ENCODE data around the gene HDAC4. TPM values are rescaled to one million over a fixed set of nuclear protein-coding genes. Genes with fewer than 3 reads are reported as not detected.
A peak's percentile ranks its signal among the peaks of the same experiment; 100 is the strongest.

HDAC4 gene
- total RNA-seq, 5 donors from 2014 or later (not counting 1 experiment from before 2014, with no cell fraction given) = 44.8 to 80.2 (median 60.9) TPM

GRCh38 chr2:239264492-239264837 lies 136.4 kb downstream of the HDAC4 start:
- peak; percentile 19 to 37 (median 22) for ATAC-seq (replicated peaks in 1 of 4)
- H3K36me3 Mint-ChIP-seq = peaks cover 5% of the 10 kb centered on the region
- peak overlapping the region; percentile 98 to 99 for H3K27ac Mint-ChIP-seq
- peak in 14 of 35 experiments; percentile 20 to 61 (median 38) for DNase-seq
- no peaks in the 10 kb centered on the region for H3K9me3 Mint-ChIP-seq
- H3K27me3 Mint-ChIP-seq = no peaks in the 10 kb centered on the region
- H3K36me3 ChIP-seq (ENCODE audit: control insufficient read depth in 2 of 2, extremely low read depth in 1 of 2, insufficient read depth in 1 of 2, low read length in 1 of 2) = peaks cover 4 to 5% of the 10 kb centered on the region in 2 donors
- no peaks in the 10 kb centered on the region for H3K9me3 ChIP-seq
- H3K4me1 Mint-ChIP-seq = peaks cover 90 to 95% (median 94%) of the 10 kb centered on the region in 3 donors
- WGBS (ENCODE audit: insufficient coverage) = 51% methylated on average over 6 of the region's 9 CpGs
- H3K27ac ChIP-seq (ENCODE audit: low read length) = peak overlapping the region; percentile 92
- no peaks in the 10 kb centered on the region for H3K27me3 ChIP-seq (replicated peaks in 1 of 2; ENCODE audit: control insufficient read depth in 2 of 2, extremely low read depth in 1 of 2, insufficient read depth in 2 of 2, low read length in 1 of 2)
- H3K4me1 ChIP-seq (ENCODE audit: control insufficient read depth in 1 of 2, extremely low read depth in 1 of 2, insufficient read depth in 2 of 2, low read length in 2 of 2) = peaks cover 73 to 98% of the 10 kb centered on the region in 2 experiments
- H3K4me3 ChIP-seq (ENCODE audit: control insufficient read depth in 1 of 2, extremely low read depth in 1 of 2, low read length in 1 of 2) = peak overlapping the region; percentile 28 to 29
- peak overlapping the region; percentile 51 to 95 (median 74) for H3K4me3 Mint-ChIP-seq
- ChIA-PET POLR2A (interaction anchor here (0.6 kb wide), 2 partner anchors 29 to 34 kb away, joined by 3 to 14 read pairs; no protein-coding TSS in a partner anchor), CTCF (interaction anchor here in 1 of 2 donors (1.1 kb wide), 1 partner anchor 12 kb away, joined by 3 read pairs; no protein-coding TSS in a partner anchor)

GRCh38 chr2:239263669-239264491 lies 136.9 kb downstream of the HDAC4 start:
- DNase-seq (no peak), ATAC-seq (replicated peaks in 1 of 4) (no peak)
- Histone ChIP-seq H3K27me3 (replicated peaks in 1 of 2; ENCODE audit: control insufficient read depth in 2 of 2, extremely low read depth in 1 of 2, insufficient read depth in 2 of 2, low read length in 1 of 2) (no peaks in the 10 kb centered on the region), H3K9me3 (no peaks in the 10 kb centered on the region), H3K4me1 (ENCODE audit: control insufficient read depth in 1 of 2, extremely low read depth in 1 of 2, insufficient read depth in 2 of 2, low read length in 2 of 2) (peaks cover 71 to 97% of the 10 kb centered on the region in 2 experiments), H3K27ac (ENCODE audit: low read length) (peak overlapping the region; percentile 92), H3K4me3 (ENCODE audit: control insufficient read depth in 1 of 2, extremely low read depth in 1 of 2, low read length in 1 of 2) (peak overlapping the region in 1 of 2 donors; percentile 28), H3K36me3 (ENCODE audit: control insufficient read depth in 2 of 2, extremely low read depth in 1 of 2, insufficient read depth in 1 of 2, low read length in 1 of 2) (peaks cover 4 to 5% of the 10 kb centered on the region in 2 donors)
- ChIA-PET CTCF (interaction anchor here in 1 of 2 donors (0.6 to 1.1 kb wide), 2 partner anchors 11 to 65 kb away, joined by 3 to 4 read pairs; no protein-coding TSS in a partner anchor), POLR2A (no interaction called here)
- no peaks in the 10 kb centered on the region for H3K27me3 Mint-ChIP-seq
- peaks cover 5% of the 10 kb centered on the region for H3K36me3 Mint-ChIP-seq
- peak overlapping the region; percentile 51 to 95 (median 74) for H3K4me3 Mint-ChIP-seq
- peaks cover 90 to 95% (median 94%) of the 10 kb centered on the region in 3 donors for H3K4me1 Mint-ChIP-seq
- no peaks in the 10 kb centered on the region for H3K9me3 Mint-ChIP-seq
- WGBS (ENCODE audit: insufficient coverage) = 85% methylated on average over 24 of the region's 28 CpGs
- H3K27ac Mint-ChIP-seq = peak overlapping the region; percentile 98 to 99

- ATAC-seq (replicated peaks in 1 of 4) (no peak), DNase-seq (no peak)
- H3K36me3 Mint-ChIP-seq = peaks cover 10% of the 10 kb centered on the region
- peak overlapping the region; percentile 80 to 99 for H3K27ac Mint-ChIP-seq
- no peak overlapping the region for H3K27ac ChIP-seq (ENCODE audit: low read length)
- 95% methylated on average over 5 of the region's 14 CpGs for WGBS (ENCODE audit: insufficient coverage)
- ChIA-PET POLR2A (no interaction called here), CTCF (interaction anchor here in 1 of 2 donors (1.1 kb wide), 1 partner anchor 10 kb away, joined by 3 read pairs; no protein-coding TSS in a partner anchor)
- H3K4me3 Mint-ChIP-seq = peak overlapping the region in 2 of 3 donors; percentile 6 to 95
- peaks cover 66 to 96% of the 10 kb centered on the region in 2 experiments for H3K4me1 ChIP-seq (ENCODE audit: control insufficient read depth in 1 of 2, extremely low read depth in 1 of 2, insufficient read depth in 2 of 2, low read length in 2 of 2)
- no peak overlapping the region for H3K4me3 ChIP-seq (ENCODE audit: control insufficient read depth in 1 of 2, extremely low read depth in 1 of 2, low read length in 1 of 2)
- no peaks in the 10 kb centered on the region for H3K27me3 Mint-ChIP-seq
- H3K27me3 ChIP-seq (replicated peaks in 1 of 2; ENCODE audit: control insufficient read depth in 2 of 2, extremely low read depth in 1 of 2, insufficient read depth in 2 of 2, low read length in 1 of 2) = no peaks in the 10 kb centered on the region
- H3K4me1 Mint-ChIP-seq = peaks cover 90 to 95% (median 94%) of the 10 kb centered on the region in 3 donors
- H3K9me3 Mint-ChIP-seq = peaks cover 0 to 1% (median 0%) of the 10 kb centered on the region in 3 donors
- peaks cover 4 to 5% of the 10 kb centered on the region in 2 donors for H3K36me3 ChIP-seq (ENCODE audit: control insufficient read depth in 2 of 2, extremely low read depth in 1 of 2, insufficient read depth in 1 of 2, low read length in 1 of 2)
- no peaks in the 10 kb centered on the region for H3K9me3 ChIP-seq
Observed at GRCh38 chr2:239263231-239263630, 137.6 kb downstream of the HDAC4 start.

- Mint-ChIP-seq H3K27ac (peak overlapping the region; percentile 44 to 70), H3K9me3 (peaks cover 4 to 7% (median 5%) of the 10 kb centered on the region in 3 donors), H3K27me3 (no peaks in the 10 kb centered on the region), H3K4me1 (peaks cover 90 to 95% (median 94%) of the 10 kb centered on the region in 3 donors), H3K36me3 (peaks cover 15% of the 10 kb centered on the region), H3K4me3 (peak overlapping the region in 1 of 3 donors; percentile 30)
- 99% methylated on average over 19 of the region's 23 CpGs for WGBS (ENCODE audit: insufficient coverage)
- Histone ChIP-seq H3K4me1 (ENCODE audit: control insufficient read depth in 1 of 2, extremely low read depth in 1 of 2, insufficient read depth in 2 of 2, low read length in 2 of 2) (peaks cover 61 to 92% of the 10 kb centered on the region in 2 experiments), H3K4me3 (ENCODE audit: control insufficient read depth in 1 of 2, extremely low read depth in 1 of 2, low read length in 1 of 2) (no peak overlapping the region), H3K27ac (ENCODE audit: low read length) (no peak overlapping the region), H3K27me3 (replicated peaks in 1 of 2; ENCODE audit: control insufficient read depth in 2 of 2, extremely low read depth in 1 of 2, insufficient read depth in 2 of 2, low read length in 1 of 2) (no peaks in the 10 kb centered on the region), H3K9me3 (no peaks in the 10 kb centered on the region), H3K36me3 (ENCODE audit: control insufficient read depth in 2 of 2, extremely low read depth in 1 of 2, insufficient read depth in 1 of 2, low read length in 1 of 2) (peaks cover 4 to 5% of the 10 kb centered on the region in 2 donors)
- ChIA-PET CTCF (no interaction called here), POLR2A (no interaction called here)
- DNase-seq (no peak), ATAC-seq (replicated peaks in 1 of 4) (no peak)
Observed at GRCh38 chr2:239262484-239263230, 138.2 kb downstream of the HDAC4 start.

GRCh38 chr2:239261796-239262483 lies 138.9 kb downstream of the HDAC4 start:
- Histone ChIP-seq H3K9me3 (no peaks in the 10 kb centered on the region), H3K4me1 (ENCODE audit: control insufficient read depth in 1 of 2, extremely low read depth in 1 of 2, insufficient read depth in 2 of 2, low read length in 2 of 2) (peaks cover 57 to 88% of the 10 kb centered on the region in 2 experiments), H3K27me3 (replicated peaks in 1 of 2; ENCODE audit: control insufficient read depth in 2 of 2, extremely low read depth in 1 of 2, insufficient read depth in 2 of 2, low read length in 1 of 2) (no peaks in the 10 kb centered on the region), H3K4me3 (ENCODE audit: control insufficient read depth in 1 of 2, extremely low read depth in 1 of 2, low read length in 1 of 2) (no peak overlapping the region), H3K36me3 (ENCODE audit: control insufficient read depth in 2 of 2, extremely low read depth in 1 of 2, insufficient read depth in 1 of 2, low read length in 1 of 2) (peaks cover 4 to 5% of the 10 kb centered on the region in 2 donors), H3K27ac (ENCODE audit: low read length) (no peak overlapping the region)
- Mint-ChIP-seq H3K27me3 (no peaks in the 10 kb centered on the region), H3K27ac (peak overlapping the region in 1 of 2 donors; percentile 71), H3K4me1 (peaks cover 90 to 95% (median 94%) of the 10 kb centered on the region in 3 donors), H3K4me3 (no peak overlapping the region), H3K9me3 (peaks cover 7 to 11% (median 9%) of the 10 kb centered on the region in 3 donors), H3K36me3 (peaks cover 22% of the 10 kb centered on the region)
- DNase-seq (no peak), ATAC-seq (replicated peaks in 1 of 4) (no peak)
- WGBS (ENCODE audit: insufficient coverage) = 97% methylated on average over 17 of the region's 22 CpGs
- CTCF ChIA-PET = no interaction called here
- POLR2A ChIA-PET = no interaction called here

Data from T-cell (primary cell).